H7 (cell line): Measurements from ENCODE around the gene EPHB4. TPM values are rescaled to one million over a fixed set of nuclear protein-coding genes. Genes with fewer than 3 reads are reported as not detected.

Experiments used
- DNase-seq: peaks from one replicate; pipeline ENCODE4 v3.0.0; 2012
- H3K27me3 ChIP-seq: 2 replicates; pipeline ENCODE4 v1.6.0; 2011; ENCODE audit warnings: mild to moderate bottlenecking, low read length; ENCODE audit not compliant: control insufficient read depth, insufficient read depth
- H3K36me3 ChIP-seq: replicated peaks from 2 replicates; pipeline ENCODE4 v1.5.1; 2011; ENCODE audit warnings: low read length; ENCODE audit not compliant: control insufficient read depth, insufficient read depth
- H3K4me3 ChIP-seq: 2 replicates; pipeline ENCODE4 v1.5.1; 2011; ENCODE audit warnings: low read depth, mild to moderate bottlenecking, control low read depth, low read length, moderate library complexity; ENCODE audit not compliant: insufficient read depth
- total RNA-seq: library from RNA; depleted of rRNA; stranded (reverse); fragments of >200 nt; shearing (Covaris generic); gene quantifications from 2 replicates; pipeline ENCODE4 v1.2.3, GENCODE V29; 2014

Gene EPHB4
- total RNA-seq, 1 experiment from 2014 or later, result 143 TPM

GRCh38 chr7:100835903-100836811, 8.8 kb upstream of the EPHB4 start:
- peak overlapping the region; percentile 45 for H3K4me3 ChIP-seq
- H3K27me3 ChIP-seq, result no peaks in the 10 kb centered on the region
- peak; percentile 96 for DNase-seq
- no peaks in the 10 kb centered on the region for H3K36me3 ChIP-seq

- no peaks in the 10 kb centered on the region for H3K36me3 ChIP-seq
- no peaks in the 10 kb centered on the region for H3K27me3 ChIP-seq
- no peak overlapping the region for H3K4me3 ChIP-seq
- no peak for DNase-seq
These were observed 4.9 kb upstream of the EPHB4 start for GRCh38 chr7:100832281-100832633.

DNA sequence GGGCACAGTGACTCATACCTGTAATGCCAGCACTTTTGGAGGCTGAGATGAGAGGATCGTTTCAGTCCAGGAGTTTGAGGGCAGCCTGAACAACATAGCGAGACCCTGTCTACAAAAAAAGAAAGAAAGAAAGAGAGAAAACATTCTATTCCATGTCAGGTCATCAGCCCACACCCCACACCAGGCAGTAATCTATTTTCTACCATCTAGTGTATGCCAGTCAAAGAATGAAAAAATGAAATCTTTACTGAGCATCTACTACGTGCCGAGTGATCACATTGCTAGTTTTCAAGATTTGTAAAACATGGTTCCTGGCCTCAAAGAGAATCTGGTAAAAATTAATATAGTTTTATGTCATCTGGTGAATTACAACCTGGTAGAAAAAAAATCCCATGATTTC, 3.1 kb upstream of the EPHB4 start:
- H3K36me3 ChIP-seq, result no peaks in the 10 kb centered on the region
- no peak overlapping the region for H3K4me3 ChIP-seq
- no peaks in the 10 kb centered on the region for H3K27me3 ChIP-seq
- no peak for DNase-seq

DNA sequence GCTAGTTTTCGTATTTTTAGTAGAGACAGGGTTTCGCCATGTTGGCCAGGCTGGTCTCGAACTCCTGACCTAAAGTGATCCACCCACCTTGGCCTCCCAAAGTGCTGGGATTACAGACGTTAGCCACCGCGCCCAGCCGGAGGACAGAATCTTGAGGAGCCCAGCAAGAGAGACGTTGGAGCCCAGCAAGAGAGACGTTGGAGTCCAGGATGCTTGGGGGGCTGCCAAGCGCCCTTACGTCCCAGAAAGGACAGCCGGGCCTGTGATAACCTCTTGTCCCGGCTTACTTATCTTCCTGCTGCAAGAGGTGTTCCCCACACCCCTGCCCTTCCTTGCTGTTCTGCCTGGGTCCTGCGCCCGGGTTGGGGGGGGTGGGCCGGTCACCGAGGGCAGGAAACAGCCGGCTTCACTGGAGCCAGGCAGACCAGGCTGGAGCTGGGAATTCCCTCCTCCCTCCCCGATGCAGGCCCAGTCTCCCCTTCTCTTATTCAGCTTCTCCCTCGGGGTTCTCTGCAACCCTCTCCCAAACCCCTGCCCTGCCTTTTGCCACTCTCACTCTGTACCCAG, 1.9 kb upstream of the EPHB4 start:
- H3K36me3 ChIP-seq, result peaks cover 2% of the 10 kb centered on the region; the same call in 1 of the 2 replicates
- peak; percentile 73 for DNase-seq
- H3K4me3 ChIP-seq, result no peak overlapping the region
- H3K27me3 ChIP-seq, result no peaks in the 10 kb centered on the region

DNA sequence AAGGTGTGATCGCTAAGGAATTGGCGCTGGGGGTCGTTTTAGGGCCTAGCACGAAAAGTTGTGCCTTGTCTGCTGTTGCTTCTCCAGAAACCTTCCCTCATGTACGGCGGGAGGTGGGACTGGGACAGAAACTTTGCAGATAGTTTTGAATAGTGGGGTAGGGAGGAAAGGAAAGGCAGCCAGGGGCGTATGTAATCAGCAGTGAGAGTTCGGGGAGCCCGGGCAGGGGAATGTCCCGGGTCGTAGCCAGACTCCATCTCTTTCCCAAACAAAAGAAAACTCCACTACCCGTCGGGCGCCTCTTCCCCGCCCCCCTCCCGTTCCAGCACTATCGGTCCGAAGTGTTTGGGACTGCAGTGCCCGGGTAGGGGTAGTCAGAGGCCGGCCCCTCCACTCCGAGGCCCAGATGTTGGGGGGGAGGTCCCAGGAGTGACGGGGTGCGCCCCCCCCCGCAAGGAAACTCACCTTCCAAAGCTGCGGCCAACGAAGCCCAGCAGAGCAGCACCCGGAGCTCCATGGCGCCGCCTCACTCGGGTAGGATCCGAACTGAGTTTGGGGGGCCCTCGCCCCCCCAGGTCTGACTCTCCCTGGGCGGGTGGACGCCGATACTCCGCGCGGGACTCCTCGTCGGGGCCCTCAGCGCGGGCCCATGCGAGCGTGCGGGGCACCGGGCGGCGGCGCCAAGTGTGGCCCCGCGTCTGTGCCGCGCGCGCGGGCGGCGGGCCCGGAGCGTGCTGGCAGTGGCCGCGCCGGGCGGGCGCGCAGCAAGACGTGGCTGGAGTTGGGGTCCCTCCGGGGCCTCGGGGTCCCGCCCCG, 601 bp downstream of the EPHB4 start:
- Histone ChIP-seq H3K36me3 (peaks cover 19% of the 10 kb centered on the region), H3K27me3 (no peaks in the 10 kb centered on the region), H3K4me3 (peak overlapping the region; percentile 95)
- DNase-seq, result peak; percentile 79

DNA sequence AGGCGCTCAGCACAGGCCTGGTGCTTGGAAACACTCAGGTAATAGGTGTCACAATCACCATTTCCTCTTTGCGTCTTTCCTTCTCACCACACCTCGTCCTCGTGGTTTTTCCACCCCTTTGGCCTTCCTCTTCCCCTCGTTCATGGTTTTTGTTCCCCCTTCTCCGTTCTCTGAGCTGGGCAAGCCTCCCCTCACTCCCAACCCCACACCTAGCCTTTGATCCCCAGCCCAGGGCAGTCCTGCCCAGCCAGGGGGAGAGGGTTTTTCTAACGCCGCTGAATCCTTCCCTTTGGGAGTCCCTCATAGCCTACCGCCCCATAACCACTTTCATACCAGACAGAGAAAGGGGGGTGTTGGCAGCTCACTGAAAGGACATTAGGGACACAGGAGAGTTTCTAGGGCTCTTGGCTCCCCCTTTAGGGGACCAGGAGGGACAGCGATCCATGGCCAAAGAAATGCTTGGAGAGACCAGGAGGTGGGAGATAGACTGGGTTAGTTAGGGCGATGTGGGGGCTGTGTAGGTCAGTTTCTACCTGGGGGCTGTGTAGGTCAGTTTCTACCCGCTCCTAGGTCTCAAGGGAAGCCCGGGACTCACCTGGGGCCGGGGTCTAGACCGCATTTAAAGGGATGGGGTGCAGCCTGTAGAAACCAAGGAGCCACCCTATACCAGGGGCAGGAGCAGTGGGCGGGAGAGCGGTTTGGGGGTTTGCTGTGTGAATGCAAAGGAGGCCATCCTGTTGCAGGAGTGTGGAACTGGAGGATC, 1.4 kb downstream of the EPHB4 start:
- Histone ChIP-seq H3K36me3 (peaks cover 21% of the 10 kb centered on the region), H3K27me3 (no peaks in the 10 kb centered on the region), H3K4me3 (peak overlapping the region; percentile 95)
- peak; percentile 60 for DNase-seq

- peak; percentile 57 for DNase-seq
- Histone ChIP-seq H3K4me3 (peak overlapping the region; percentile 95), H3K36me3 (peaks cover 28% of the 10 kb centered on the region), H3K27me3 (no peaks in the 10 kb centered on the region)
These were observed 2.1 kb downstream of the EPHB4 start for GRCh38 chr7:100825215-100825671.

GRCh38 chr7:100824499-100825214, 2.7 kb downstream of the EPHB4 start:
- H3K4me3 ChIP-seq, result peak overlapping the region; percentile 95
- H3K27me3 ChIP-seq, result no peaks in the 10 kb centered on the region
- peaks cover 34% of the 10 kb centered on the region for H3K36me3 ChIP-seq
- peak; percentile 60 for DNase-seq

DNA sequence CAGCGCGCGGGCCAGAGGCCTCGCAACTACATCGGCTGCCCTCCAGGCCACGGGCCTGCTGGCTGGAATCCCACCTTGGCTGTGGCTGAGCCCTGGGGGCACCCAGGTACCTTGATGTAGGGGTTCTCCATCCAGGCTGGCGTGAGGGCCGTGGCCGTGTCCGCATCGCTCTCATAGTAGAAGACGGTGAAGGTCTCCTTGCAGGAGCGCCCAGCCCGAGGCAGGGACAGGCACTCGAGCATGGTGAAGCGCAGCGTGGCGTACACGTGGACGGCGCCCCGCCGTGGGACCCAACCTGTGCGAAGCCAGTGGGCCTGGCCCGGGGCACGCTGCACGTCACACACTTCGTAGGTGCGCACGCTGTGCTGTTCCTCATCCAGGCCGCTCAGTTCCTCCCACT, 3.8 kb downstream of the EPHB4 start:
- peaks cover 42% of the 10 kb centered on the region for H3K36me3 ChIP-seq
- DNase-seq, result peak; percentile 32
- H3K27me3 ChIP-seq, result no peaks in the 10 kb centered on the region
- no peak overlapping the region for H3K4me3 ChIP-seq

DNA sequence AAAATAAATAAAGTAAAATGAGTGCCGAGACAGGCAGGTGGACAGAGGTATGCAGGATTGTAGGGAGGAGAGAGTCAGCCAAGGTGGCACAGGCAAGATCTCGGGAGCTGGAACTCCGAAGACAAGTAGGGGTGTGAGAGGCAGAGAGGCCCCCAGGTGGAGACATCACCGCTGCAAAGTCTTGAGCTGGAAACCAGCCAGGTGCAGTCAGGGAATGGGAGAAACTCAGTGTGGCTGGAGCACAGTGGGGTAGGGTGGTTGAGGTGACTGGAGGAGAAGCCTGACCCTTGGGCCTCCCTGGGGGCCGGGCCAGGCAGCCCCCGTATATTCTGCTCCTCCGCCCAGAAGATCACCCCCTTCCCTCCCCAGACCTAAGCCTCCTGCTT, 4.2 kb downstream of the EPHB4 start:
- no peak overlapping the region for H3K4me3 ChIP-seq
- DNase-seq, result peak; percentile 46
- no peaks in the 10 kb centered on the region for H3K27me3 ChIP-seq
- peaks cover 45% of the 10 kb centered on the region for H3K36me3 ChIP-seq

- Histone ChIP-seq H3K4me3 (no peak overlapping the region), H3K36me3 (peaks cover 45% of the 10 kb centered on the region), H3K27me3 (no peaks in the 10 kb centered on the region)
- peak; percentile 40 for DNase-seq
These were observed 4.8 kb downstream of the EPHB4 start for GRCh38 chr7:100822236-100823139.

GRCh38 chr7:100819586-100819985, 7.7 kb downstream of the EPHB4 start:
- Histone ChIP-seq H3K27me3 (no peaks in the 10 kb centered on the region), H3K4me3 (no peak overlapping the region), H3K36me3 (peaks cover 60% of the 10 kb centered on the region)
- DNase-seq, result peak; percentile 62

GRCh38 chr7:100818825-100819224, 8.5 kb downstream of the EPHB4 start:
- Histone ChIP-seq H3K27me3 (no peaks in the 10 kb centered on the region), H3K36me3 (peaks cover 59% of the 10 kb centered on the region), H3K4me3 (no peak overlapping the region)
- DNase-seq, result peak; percentile 22
